ENCODE results near the gene TMEM272. TPM values are rescaled to one million over a fixed set of nuclear protein-coding genes. Genes with fewer than 3 reads are reported as not detected.

Gene TMEM272
- total RNA-seq, 1 experiment from 2014 or later = 0.17 TPM

GRCh38 chr13:51840917-51841316 lies 4.1 kb downstream of the TMEM272 start:
- Histone ChIP-seq H3K9ac (ENCODE audit: low read length) (no peak overlapping the region), H3K4me1 (ENCODE audit: control insufficient read depth in 1 of 2, insufficient read depth in 2 of 2, low read length in 2 of 2) (peaks cover 3 to 14% of the 10 kb centered on the region in 2 experiments; a peak in 3 of 4 replicates), H2AFZ (ENCODE audit: low read depth, low read length, poor library complexity, severe bottlenecking) (no peak overlapping the region), H3K4me3 (replicated peaks in 1 of 2; ENCODE audit: low read depth in 1 of 2, low read length in 2 of 2) (no peak overlapping the region), H4K20me1 (ENCODE audit: insufficient read depth) (no peaks in the 10 kb centered on the region), H3K4me2 (ENCODE audit: low read length) (no peak overlapping the region), H3K27me3 (ENCODE audit: insufficient read depth, low read length) (no peaks in the 10 kb centered on the region), H3K36me3 (ENCODE audit: control insufficient read depth in 1 of 2, insufficient read depth in 2 of 2, low read length in 2 of 2) (no peaks in the 10 kb centered on the region), H3K9me3 (ENCODE audit: control insufficient read depth in 1 of 2, insufficient read depth in 1 of 2, low read depth in 1 of 2, low read length in 2 of 2) (no peaks in the 10 kb centered on the region), H3K27ac (ENCODE audit: low read depth, low read length) (no peak overlapping the region), H3K79me2 (ENCODE audit: insufficient read depth, low read length) (no peaks in the 10 kb centered on the region), H3K9me2 (ENCODE audit: insufficient read depth) (no peaks in the 10 kb centered on the region)
- intact Hi-C loops (cut with micrococcal nuclease) = no loop called here
- no peak for DNase-seq (ENCODE audit: low read depth, low spot score)
- ChIA-PET RAD21 (ENCODE audit: low non-redundant PET in 1 of 2, low total read pairs in 2 of 2, uncharacterized antibody in 2 of 2, unreplicated experiment in 2 of 2) (no interaction called here), CTCF (no interaction called here), POLR2A (no interaction called here)
- no TSS peak for BruUV-seq (replicated peaks)
- TF ChIP-seq EGR1 (IDR thresholded peaks at IDR 0.05; ENCODE audit: low read depth) (no peak), RAD21 (IDR thresholded peaks at IDR 0.05; ENCODE audit: low read depth) (no peak), CTCF (IDR thresholded peaks at IDR 0.05 in 2 of 3, conservative IDR thresholded peaks at IDR 0.05 in 1 of 3; ENCODE audit: borderline replicate concordance in 1 of 3, insufficient read depth in 1 of 3, low read depth in 2 of 3, low read length in 2 of 3) (no peak), ZBTB33 (IDR thresholded peaks at IDR 0.05; ENCODE audit: extremely low read depth, insufficient replicate concordance, low read length) (no peak), ELF1 (IDR thresholded peaks at IDR 0.05; ENCODE audit: borderline replicate concordance, low read depth) (no peak), ZNF274 (IDR thresholded peaks at IDR 0.05; ENCODE audit: low read depth, low read length) (no peak), POLR2AphosphoS5 (IDR thresholded peaks at IDR 0.05; ENCODE audit: low read depth, low read length) (no peak), ZFX (IDR thresholded peaks at IDR 0.05) (no peak), SIN3A (IDR thresholded peaks at IDR 0.05; ENCODE audit: low read depth) (no peak), MAX (IDR thresholded peaks at IDR 0.05) (no peak), JUND (IDR thresholded peaks at IDR 0.05) (no peak), SRF (IDR thresholded peaks at IDR 0.05; ENCODE audit: low read depth) (no peak), TCF7L2 (IDR thresholded peaks at IDR 0.05; ENCODE audit: borderline replicate concordance, extremely low read depth, insufficient read depth, insufficient read length) (no peak), CEBPB (IDR thresholded peaks at IDR 0.05; ENCODE audit: low read depth) (no peak), EZH2phosphoT487 (IDR thresholded peaks at IDR 0.05; ENCODE audit: borderline replicate concordance) (no peak), REST (IDR thresholded peaks at IDR 0.05; ENCODE audit: low read depth) (no peak)
- no peak for ATAC-seq
